ENCODE data around the gene CSF2RB. TPM values are rescaled to one million over a fixed set of nuclear protein-coding genes. Genes with fewer than 3 reads are reported as not detected.

CSF2RB gene
- total and polyA plus RNA-seq, 2 donors (not counting 3 experiments of a cell fraction or from before 2014, with no cell fraction given): 20.6 to 68.2 TPM

DNA sequence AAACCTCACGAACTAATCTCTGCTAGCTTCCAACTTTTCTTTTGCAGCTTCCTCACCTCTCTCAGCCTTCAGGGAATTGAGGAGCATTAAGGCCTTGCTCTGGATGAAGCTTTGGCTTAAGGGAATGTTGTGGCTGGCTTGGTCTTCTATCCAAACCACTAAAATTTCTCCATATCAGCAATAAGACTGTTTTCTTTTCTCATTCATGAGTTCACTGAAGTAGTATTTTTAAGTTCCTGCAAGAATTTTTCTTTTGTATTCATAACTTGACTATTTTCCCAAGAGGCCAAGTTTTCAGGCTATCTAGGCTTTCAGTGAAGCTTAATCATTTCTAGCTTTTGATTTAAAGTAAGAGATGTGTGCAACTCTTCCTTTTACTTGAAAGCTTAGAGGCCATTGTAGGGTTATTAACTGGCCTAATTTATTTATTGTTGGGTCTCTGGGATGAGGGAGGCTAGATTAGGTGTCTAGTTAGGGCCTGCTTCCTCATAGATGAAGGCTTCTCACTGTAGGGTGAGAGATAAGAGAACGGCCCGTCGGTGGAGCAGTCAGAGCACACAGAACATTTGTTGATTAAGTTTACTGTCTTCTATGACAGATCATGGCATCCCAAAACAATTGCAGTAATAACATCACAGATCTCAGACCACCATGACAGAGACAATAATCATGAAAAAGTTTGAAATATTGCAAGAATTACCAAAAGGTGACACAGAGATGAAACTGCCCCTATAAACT lies 33.2 kb downstream of the CSF2RB start:
- DNase-seq (ENCODE audit: low read depth, low spot score) (no peak), FAIRE-seq (peak; percentile 8)
- dilution Hi-C loops (cut with MboI; ENCODE audit: extremely low pct_ligation_motif_present, low sequenced_read_pairs): no loop called here
- Histone ChIP-seq H3K9ac (replicated peaks; ENCODE audit: extremely low read depth, insufficient read depth, low read length) (no peak overlapping the region), H3K4me1 (ENCODE audit: control insufficient read depth, extremely low read depth, insufficient read depth, low read length) (no peaks in the 10 kb centered on the region), H3K9me3 (replicated peaks; ENCODE audit: control insufficient read depth, insufficient read depth, low read length) (no peaks in the 10 kb centered on the region), H3K27me3 (ENCODE audit: control insufficient read depth in 2 of 2, insufficient read depth in 2 of 2, low read length in 2 of 2) (peaks cover 7 to 9% of the 10 kb centered on the region in 2 experiments), H4K20me1 (replicated peaks; ENCODE audit: control insufficient read depth, extremely low read depth, insufficient read depth, low read length) (no peaks in the 10 kb centered on the region), H3K79me2 (ENCODE audit: control insufficient read depth, insufficient read depth, low read length) (no peaks in the 10 kb centered on the region), H3K4me2 (ENCODE audit: insufficient read depth, low read length) (no peak overlapping the region), H3K4me3 (replicated peaks in 1 of 3; ENCODE audit: insufficient read depth in 1 of 3, low read depth in 1 of 3, low read length in 3 of 3) (no peak overlapping the region), H3K36me3 (ENCODE audit: control insufficient read depth in 2 of 2, extremely low read depth in 1 of 2, insufficient read depth in 2 of 2, low read length in 2 of 2) (no peaks in the 10 kb centered on the region), H2AFZ (ENCODE audit: low read depth, low read length) (no peak overlapping the region), H3K27ac (ENCODE audit: insufficient read depth, low read depth, low read length) (no peak overlapping the region), H3K9me1 (replicated peaks; ENCODE audit: control insufficient read depth, extremely low read depth, insufficient read depth, low read length) (no peaks in the 10 kb centered on the region)
- TF ChIP-seq FOS (IDR thresholded peaks at IDR 0.05; ENCODE audit: borderline replicate concordance, insufficient read depth, low read length) (no peak), MYC (IDR thresholded peaks at IDR 0.05; ENCODE audit: low read depth, low read length) (no peak), EZH2 (IDR thresholded peaks at IDR 0.05; ENCODE audit: borderline replicate concordance, low read depth, low read length, severe bottlenecking) (no peak), POLR2A (IDR thresholded peaks at IDR 0.05; ENCODE audit: low read depth, low read length) (no peak), GATA2 (IDR thresholded peaks at IDR 0.05; ENCODE audit: insufficient read depth, insufficient read length, low read depth, low read length) (no peak), POLR2AphosphoS5 (IDR thresholded peaks at IDR 0.05; ENCODE audit: insufficient read depth, low read depth, low read length) (no peak), JUN (IDR thresholded peaks at IDR 0.05; ENCODE audit: borderline replicate concordance, insufficient read depth, insufficient read length, low read depth) (no peak)
- TF ChIP-seq, protein P1, sequence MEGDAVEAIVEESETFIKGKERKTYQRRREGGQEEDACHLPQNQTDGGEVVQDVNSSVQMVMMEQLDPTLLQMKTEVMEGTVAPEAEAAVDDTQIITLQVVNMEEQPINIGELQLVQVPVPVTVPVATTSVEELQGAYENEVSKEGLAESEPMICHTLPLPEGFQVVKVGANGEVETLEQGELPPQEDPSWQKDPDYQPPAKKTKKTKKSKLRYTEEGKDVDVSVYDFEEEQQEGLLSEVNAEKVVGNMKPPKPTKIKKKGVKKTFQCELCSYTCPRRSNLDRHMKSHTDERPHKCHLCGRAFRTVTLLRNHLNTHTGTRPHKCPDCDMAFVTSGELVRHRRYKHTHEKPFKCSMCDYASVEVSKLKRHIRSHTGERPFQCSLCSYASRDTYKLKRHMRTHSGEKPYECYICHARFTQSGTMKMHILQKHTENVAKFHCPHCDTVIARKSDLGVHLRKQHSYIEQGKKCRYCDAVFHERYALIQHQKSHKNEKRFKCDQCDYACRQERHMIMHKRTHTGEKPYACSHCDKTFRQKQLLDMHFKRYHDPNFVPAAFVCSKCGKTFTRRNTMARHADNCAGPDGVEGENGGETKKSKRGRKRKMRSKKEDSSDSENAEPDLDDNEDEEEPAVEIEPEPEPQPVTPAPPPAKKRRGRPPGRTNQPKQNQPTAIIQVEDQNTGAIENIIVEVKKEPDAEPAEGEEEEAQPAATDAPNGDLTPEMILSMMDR (IDR thresholded peaks at IDR 0.05; ENCODE audit: extremely low read depth in 1 of 2, insufficient read depth in 1 of 2, low read depth in 1 of 2, low read length in 2 of 2): no peak
- TF ChIP-seq, protein P2, sequence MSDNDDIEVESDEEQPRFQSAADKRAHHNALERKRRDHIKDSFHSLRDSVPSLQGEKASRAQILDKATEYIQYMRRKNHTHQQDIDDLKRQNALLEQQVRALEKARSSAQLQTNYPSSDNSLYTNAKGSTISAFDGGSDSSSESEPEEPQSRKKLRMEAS (IDR thresholded peaks at IDR 0.05; ENCODE audit: insufficient read depth, insufficient read length): no peak
- intact Hi-C loops (cut with micrococcal nuclease): no loop called here
- BruUV-seq (replicated peaks): no TSS peak
- CTCF ChIA-PET: interaction anchor here (1.1 to 1.4 kb wide), 3 partner anchors 19 to 91 kb away, joined by 3 to 4 read pairs (median 4); no protein-coding TSS in a partner anchor
- POLR2A ChIA-PET: no interaction called here
